AG10803 (cell line): ENCODE data around the gene NDN.

Source experiments
- DNase-seq: peaks from one replicate; pipeline ENCODE4 v3.0.0; 2010; ENCODE audit warnings: low read depth
- H3K4me3 ChIP-seq: 2 replicates; pipeline ENCODE4 v1.5.1; 2011; ENCODE audit warnings: mild to moderate bottlenecking, low read length, control low read depth
- TF ChIP-seq, protein P1 (sequence below): conservative IDR thresholded peaks from 2 replicates; pipeline ENCODE4 v1.5.1; 2011; ENCODE audit warnings: mild to moderate bottlenecking, low read length, control low read depth, inconsistent platforms

Gene NDN

DNA sequence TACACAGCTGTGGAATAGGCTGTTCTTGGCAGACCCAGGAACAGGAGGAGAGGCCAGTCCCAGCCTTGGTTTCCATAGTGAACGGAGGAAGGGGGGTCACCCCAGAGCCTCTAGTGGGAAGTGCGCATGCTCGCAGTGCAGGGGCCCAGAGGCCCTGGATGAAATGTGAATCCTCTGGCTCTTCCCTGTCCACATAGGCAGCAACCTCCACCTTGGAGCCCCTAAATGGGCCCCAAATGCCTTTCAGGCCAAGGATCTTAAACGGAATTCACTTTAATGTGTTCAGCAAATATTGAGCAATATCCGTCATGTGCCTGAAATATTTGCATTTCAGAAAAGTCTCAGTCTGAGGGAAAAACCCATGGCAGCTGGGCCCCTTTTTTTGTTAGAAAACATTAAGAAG, 3.3 kb upstream of the NDN start:
- TF ChIP-seq, protein P1, sequence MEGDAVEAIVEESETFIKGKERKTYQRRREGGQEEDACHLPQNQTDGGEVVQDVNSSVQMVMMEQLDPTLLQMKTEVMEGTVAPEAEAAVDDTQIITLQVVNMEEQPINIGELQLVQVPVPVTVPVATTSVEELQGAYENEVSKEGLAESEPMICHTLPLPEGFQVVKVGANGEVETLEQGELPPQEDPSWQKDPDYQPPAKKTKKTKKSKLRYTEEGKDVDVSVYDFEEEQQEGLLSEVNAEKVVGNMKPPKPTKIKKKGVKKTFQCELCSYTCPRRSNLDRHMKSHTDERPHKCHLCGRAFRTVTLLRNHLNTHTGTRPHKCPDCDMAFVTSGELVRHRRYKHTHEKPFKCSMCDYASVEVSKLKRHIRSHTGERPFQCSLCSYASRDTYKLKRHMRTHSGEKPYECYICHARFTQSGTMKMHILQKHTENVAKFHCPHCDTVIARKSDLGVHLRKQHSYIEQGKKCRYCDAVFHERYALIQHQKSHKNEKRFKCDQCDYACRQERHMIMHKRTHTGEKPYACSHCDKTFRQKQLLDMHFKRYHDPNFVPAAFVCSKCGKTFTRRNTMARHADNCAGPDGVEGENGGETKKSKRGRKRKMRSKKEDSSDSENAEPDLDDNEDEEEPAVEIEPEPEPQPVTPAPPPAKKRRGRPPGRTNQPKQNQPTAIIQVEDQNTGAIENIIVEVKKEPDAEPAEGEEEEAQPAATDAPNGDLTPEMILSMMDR: no peak
- no peak overlapping the region for H3K4me3 ChIP-seq
- DNase-seq: peak; percentile 66

DNA sequence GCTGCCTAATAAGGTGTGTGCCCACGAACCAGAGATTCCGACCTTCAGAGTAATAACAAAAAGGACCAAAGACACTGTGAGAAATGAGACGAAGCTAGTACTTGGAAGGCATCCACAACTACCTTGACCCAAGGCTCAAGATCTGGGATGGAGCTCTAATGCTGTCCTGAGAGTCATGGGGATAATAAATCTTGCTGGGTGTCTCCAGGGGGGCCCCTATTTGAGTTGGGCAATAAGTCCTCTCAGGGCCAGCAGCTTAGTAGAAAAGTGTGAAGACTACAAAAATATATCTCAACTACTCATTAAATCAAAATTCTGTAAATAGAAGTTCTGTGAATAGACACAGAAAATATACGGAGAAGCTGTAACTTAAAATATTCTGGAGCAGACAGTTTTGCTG, 2.9 kb upstream of the NDN start:
- DNase-seq: no peak
- TF ChIP-seq, protein P1: no peak
- H3K4me3 ChIP-seq: no peak overlapping the region

DNA sequence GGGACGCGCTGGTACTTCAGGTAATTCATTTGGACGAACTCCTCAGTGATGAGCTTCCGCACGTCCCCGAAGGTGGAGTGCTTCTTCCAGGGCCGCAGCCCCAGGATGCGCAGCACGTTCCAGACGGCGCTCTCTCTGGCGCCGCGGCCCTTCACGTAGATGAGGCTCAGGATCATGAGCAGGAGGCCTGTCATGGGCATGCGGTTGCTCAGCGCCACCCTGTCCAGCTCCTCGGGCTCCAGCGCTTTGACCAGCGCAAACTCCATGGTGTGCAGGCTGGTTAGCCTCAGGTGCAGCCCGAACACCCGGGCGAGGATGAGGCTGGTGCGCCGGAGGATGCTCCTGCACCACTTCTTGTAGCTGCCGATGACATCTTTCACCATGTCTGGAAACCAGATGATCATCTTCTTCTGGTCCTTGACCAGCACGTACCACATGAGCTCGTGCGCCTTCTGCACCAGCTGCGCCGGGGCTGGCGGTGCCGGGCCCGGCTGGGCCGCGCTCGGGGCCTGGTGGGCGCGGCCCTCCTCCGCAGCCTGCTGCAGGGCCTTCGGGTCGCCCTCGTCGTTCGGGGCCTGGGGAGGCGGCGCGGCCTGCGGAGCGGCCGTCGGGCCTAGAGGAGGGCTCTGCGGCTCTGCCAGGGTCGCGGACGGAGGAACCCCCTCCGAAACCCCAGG, 501 bp downstream of the NDN start:
- TF ChIP-seq, protein P1: no peak
- DNase-seq: peak; percentile 5
- H3K4me3 ChIP-seq: peak overlapping the region; percentile 65

DNA sequence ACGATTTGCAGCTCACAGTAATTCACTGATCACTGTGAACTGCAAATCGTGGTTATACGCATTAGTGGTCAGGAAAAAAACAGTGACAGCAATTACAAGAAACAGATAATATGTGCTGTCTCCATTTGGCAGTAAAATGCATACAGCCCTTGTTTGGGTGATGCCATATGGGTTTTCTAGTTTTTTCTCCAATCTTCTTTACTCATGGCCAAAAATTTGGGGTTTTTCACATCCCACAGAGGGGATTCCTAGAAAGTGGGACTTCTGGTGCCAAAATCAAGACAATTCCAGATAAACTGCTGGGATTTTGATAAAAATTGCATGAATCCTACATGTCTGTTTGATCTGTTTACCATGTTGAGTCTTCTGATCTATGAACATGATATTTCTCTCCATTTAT, 15.6 kb downstream of the NDN start:
- H3K4me3 ChIP-seq: no peak overlapping the region
- no peak for DNase-seq
- TF ChIP-seq, protein P1: no peak

DNA sequence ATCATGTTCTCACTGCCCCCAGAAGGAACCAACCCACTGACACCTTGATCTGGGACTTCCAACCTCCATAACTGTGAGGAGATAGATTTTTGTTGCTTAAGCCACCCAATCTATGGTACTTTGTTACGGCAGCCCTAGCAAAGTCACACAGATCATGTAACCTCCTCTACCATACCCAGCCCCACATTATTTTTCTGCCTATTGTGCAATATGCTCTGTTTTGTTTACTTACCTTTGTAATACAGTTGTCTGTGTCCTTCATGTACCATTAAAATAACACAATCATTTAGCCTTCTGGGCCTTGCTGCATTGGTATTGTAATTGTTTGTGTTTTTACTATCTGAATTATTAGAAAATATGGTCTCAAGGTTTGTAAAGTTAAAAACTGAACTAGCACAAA, 16.1 kb downstream of the NDN start:
- no peak for DNase-seq
- H3K4me3 ChIP-seq: no peak overlapping the region
- TF ChIP-seq, protein P1: no peak

DNA sequence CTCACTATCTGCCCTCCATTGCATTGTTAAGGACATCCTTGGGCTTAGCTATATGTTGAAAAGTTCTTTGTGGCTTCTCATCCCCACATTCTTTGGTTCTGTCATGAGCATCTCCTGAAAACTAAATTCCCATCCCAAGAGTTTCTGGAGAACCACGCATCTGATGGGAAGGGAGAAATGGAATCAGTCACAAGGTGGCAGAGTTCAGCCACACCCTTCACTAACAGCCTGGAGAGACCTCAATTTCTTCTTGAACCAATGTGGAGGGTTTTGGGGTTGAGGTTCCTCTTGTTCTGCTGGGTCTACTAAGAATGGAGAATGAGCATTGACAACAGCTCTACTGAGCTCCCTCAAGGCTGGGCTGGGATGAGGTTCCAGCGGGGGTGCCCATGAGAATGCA, 23.9 kb downstream of the NDN start:
- no peak for DNase-seq
- H3K4me3 ChIP-seq: no peak overlapping the region
- TF ChIP-seq, protein P1: no peak

DNA sequence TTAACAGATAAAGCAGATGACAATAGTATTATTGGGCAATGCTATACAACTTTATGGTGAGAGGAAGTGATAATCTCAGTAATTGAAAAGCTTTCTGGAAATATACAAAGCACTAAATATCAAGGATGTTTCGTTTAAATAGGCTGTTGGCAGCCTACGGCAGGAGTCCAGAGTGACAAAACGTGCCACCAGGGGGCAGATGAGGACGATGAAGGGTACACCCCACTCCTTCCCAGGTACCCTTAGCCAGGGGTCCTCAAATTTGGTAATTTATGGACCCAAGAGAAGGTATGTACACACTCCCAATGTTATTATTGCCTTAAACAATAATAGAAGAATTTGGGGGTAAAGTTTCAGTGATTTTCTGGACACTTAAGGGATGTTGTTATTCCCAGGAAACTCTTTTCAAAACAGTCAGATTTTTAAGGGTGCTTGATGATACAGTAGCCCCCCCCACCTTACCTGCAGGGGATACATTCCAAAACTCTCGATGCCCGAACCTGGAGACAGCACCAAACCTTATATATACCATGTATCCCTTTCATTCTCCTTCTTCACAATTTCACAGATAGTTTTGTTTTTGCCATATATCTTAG, 38.1 kb downstream of the NDN start:
- peak; percentile 4 for DNase-seq
- TF ChIP-seq, protein P1: peak; percentile 51
- no peak overlapping the region for H3K4me3 ChIP-seq
